Testis (tissue), 2 donors: ENCODE results near the gene KHK.

Source experiments
- POLR2A ChIP-seq: fragments of 450-650 bp; IDR thresholded peaks from one replicate; pipeline ENCODE4 v1.6.1; 2017; ENCODE audit warnings: antibody characterized with exemption, mild to moderate bottlenecking, moderate library complexity
- TF ChIP-seq, protein P1 (sequence below), 3 experiments: fragments of 450-650 bp in 2 of 3; fragments of 200-600 bp in 1 of 3; sonication (generic) in 1 of 3; IDR thresholded peaks; one replicate each; pipeline ENCODE4 v1.5.1; 2016 to 2019; ENCODE audit warnings: antibody characterized with exemption in 3 of 3, mild to moderate bottlenecking in 2 of 3, moderate library complexity in 1 of 3

DNA sequence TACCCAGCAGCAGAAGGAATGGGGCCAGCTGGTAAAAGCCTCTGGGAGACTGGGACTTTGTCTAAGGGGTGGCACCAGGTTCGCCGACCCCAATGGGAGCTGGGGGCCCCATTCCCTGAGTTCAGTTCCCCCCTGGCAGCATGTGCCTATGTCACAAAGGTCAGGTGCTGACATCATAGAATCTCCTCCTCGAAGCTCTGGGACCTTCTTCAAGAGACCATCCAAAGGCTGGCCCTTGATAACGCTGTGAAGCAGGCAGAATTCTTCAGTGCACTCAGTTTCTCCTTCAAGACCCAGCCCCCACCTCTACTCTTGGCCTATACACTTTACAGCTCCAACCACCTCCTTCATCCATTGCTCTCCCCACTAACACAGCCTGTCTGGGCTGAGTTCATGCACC, 52.7 kb downstream of the KHK start, which contains the start of gene PRR30:
- TF ChIP-seq POLR2A = no peak
- TF ChIP-seq, protein P1, sequence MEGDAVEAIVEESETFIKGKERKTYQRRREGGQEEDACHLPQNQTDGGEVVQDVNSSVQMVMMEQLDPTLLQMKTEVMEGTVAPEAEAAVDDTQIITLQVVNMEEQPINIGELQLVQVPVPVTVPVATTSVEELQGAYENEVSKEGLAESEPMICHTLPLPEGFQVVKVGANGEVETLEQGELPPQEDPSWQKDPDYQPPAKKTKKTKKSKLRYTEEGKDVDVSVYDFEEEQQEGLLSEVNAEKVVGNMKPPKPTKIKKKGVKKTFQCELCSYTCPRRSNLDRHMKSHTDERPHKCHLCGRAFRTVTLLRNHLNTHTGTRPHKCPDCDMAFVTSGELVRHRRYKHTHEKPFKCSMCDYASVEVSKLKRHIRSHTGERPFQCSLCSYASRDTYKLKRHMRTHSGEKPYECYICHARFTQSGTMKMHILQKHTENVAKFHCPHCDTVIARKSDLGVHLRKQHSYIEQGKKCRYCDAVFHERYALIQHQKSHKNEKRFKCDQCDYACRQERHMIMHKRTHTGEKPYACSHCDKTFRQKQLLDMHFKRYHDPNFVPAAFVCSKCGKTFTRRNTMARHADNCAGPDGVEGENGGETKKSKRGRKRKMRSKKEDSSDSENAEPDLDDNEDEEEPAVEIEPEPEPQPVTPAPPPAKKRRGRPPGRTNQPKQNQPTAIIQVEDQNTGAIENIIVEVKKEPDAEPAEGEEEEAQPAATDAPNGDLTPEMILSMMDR (IDR thresholded peaks at IDR 0.05) = no peak
